Bronchial epithelial cell (primary cell): ENCODE results near the gene ACTL6B. TPM values are rescaled to one million over a fixed set of nuclear protein-coding genes. Genes with fewer than 3 reads are reported as not detected.
"Not testable (repeated sequence)": the region's sequence is repeated elsewhere in the genome, so short reads cannot be mapped to it uniquely, and the experiment has no call there.

Experiments
- DNase-seq: peaks from one replicate; pipeline ENCODE4 v3.0.0-alpha.2; 2010; ENCODE audit warnings: low read depth
- FAIRE-seq: peaks from 2 replicates; lab custom pipeline; 2011; peaks lifted over from hg19 to GRCh38; lab: Jason Lieb, UNC
- H3K27me3 ChIP-seq: 2 replicates; pipeline ENCODE4 v1.5.1; 2011; ENCODE audit warnings: low read length; ENCODE audit not compliant: control insufficient read depth, insufficient read depth
- H3K36me3 ChIP-seq: 2 replicates; pipeline ENCODE4 v1.5.1; 2011; ENCODE audit warnings: low read length; ENCODE audit not compliant: control insufficient read depth, insufficient read depth
- H3K4me3 ChIP-seq: 2 replicates; pipeline ENCODE4 v1.5.1; 2011; ENCODE audit warnings: mild to moderate bottlenecking, low read depth, low read length, control low read depth
- CTCF ChIP-seq: IDR thresholded peaks from 2 replicates; pipeline ENCODE4 v1.5.1; 2011; ENCODE audit warnings: mild to moderate bottlenecking, moderate library complexity, low read length, control low read depth, inconsistent platforms; ENCODE audit not compliant: insufficient read depth, severe bottlenecking
- total RNA-seq: library from RNA; depleted of rRNA; stranded (reverse); fragments of >200 nt; gene quantifications from 2 replicates; pipeline ENCODE4 v1.2.1, GENCODE V29; 2014

ACTL6B gene
- total RNA-seq, 1 donor from 2014 or later, result not detected

DNA sequence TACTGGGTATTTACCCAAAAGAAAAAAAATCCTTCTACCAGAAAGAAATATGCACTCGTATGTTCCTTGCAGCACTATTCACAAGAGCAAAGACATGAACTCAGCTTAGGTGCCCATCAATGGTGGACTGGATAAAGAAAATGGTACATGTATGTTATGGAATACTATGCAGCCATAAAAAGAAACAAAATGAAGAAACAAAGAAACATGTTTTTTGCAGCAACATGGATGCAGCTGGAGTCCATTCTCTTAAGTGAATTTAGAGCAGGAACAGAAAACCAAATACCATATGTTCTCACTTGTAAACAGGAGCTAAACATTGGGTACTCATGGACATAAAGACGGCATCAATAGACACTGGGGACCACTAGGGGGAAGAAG lies 11.8 kb upstream of the ACTL6B start:
- no peaks in the 10 kb centered on the region for H3K27me3 ChIP-seq
- H3K36me3 ChIP-seq, result no peaks in the 10 kb centered on the region
- no peak overlapping the region for H3K4me3 ChIP-seq
- FAIRE-seq, result no peak
- DNase-seq, result no peak
- TF ChIP-seq CTCF, result no peak

DNA sequence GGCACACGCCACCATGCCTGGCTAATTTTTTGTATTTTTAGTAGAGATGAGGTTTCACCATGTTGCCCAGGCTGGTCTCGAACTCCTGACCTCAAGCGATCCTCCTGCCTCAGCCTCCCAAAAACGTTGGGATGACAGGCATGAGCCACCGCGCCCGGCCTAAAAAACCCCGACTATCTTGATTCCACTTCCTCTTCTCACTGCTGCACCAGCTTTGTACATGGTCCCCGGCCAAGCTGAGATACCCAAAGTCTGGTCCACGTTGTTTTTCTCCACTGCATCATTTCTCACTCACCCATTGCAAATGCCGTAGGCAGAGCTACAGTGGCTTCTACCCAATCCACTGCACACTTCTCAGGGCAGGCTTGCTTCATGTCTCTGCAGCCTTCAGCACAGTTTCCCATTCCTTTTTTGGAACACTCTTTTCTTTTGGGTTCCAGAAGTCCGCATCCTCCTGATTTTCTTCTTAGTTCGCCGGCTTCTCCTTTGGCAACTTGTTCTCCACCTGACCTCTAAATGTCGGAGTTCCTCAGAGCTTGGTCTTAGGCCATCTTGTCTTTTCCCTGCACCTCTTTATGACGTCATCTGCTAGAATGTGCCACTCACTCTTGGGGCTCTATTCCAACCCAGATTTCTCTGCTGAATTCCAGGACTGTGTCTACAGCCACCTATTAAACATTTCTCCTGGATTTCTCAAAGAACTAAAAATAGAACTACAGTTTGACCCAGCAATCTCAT lies 11.3 kb upstream of the ACTL6B start:
- Histone ChIP-seq H3K27me3 (no peaks in the 10 kb centered on the region), H3K4me3 (no peak overlapping the region), H3K36me3 (no peaks in the 10 kb centered on the region)
- no peak for TF ChIP-seq CTCF
- FAIRE-seq, result no peak
- no peak for DNase-seq

DNA sequence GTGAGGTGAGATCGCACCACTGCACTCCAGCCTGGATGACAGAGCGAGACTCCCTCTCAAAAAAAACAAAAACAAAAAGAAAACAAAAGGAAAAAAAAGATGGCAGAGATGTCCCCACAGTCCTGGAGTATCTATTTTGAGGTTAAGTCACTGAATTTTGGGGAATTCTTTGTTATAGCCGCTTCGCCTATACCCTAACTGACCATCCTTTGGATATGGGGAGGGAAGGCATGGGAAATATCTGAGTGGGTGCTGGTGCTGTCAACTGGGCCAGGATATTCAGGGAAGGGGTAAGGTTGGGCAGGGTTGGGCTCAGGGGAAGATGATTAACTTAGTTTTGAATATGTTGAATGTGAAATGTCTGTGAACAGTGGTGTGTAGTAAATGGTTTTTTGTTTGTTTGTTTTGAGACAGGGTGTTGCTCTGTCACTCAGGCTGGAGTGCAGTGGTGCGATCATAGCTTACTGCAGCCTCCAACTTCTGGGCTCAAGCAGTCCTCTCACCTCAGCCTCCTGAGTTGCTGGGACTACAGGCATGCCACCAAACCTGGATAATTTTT lies 9.0 kb upstream of the ACTL6B start:
- FAIRE-seq, result no peak
- TF ChIP-seq CTCF, result no peak
- Histone ChIP-seq H3K4me3 (no peak overlapping the region), H3K27me3 (no peaks in the 10 kb centered on the region), H3K36me3 (no peaks in the 10 kb centered on the region)
- no peak for DNase-seq

DNA sequence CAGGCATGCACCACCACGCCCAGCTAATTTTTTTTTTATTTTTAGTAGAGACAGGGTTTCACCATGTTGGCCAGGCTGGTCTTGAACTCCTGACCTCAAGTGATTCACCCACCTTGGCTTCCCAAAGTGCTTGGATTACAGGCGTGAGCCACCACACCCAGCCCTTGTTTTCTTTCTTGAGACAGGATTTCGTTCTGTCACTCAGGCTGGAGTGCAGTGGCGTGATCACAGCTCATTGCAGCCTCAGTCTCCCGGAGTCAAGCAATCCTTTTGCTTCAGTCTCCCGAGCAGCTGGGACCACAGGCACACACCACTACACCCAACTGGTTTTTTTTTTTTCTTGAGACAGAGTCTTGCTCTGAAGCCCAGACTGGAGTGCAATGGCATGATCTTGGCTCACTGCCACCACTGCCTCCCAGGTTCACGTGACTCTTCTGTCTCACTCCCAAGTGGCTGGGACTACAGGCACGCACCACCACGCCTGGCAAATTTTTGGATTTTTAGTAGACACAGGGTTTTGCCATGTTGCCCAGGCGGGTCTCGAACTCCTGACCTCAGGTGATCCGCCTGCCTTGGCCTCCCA lies 6.0 kb upstream of the ACTL6B start:
- H3K36me3 ChIP-seq, DNase-seq, H3K4me3 ChIP-seq, H3K27me3 ChIP-seq, FAIRE-seq: not testable (repeated sequence)

DNA sequence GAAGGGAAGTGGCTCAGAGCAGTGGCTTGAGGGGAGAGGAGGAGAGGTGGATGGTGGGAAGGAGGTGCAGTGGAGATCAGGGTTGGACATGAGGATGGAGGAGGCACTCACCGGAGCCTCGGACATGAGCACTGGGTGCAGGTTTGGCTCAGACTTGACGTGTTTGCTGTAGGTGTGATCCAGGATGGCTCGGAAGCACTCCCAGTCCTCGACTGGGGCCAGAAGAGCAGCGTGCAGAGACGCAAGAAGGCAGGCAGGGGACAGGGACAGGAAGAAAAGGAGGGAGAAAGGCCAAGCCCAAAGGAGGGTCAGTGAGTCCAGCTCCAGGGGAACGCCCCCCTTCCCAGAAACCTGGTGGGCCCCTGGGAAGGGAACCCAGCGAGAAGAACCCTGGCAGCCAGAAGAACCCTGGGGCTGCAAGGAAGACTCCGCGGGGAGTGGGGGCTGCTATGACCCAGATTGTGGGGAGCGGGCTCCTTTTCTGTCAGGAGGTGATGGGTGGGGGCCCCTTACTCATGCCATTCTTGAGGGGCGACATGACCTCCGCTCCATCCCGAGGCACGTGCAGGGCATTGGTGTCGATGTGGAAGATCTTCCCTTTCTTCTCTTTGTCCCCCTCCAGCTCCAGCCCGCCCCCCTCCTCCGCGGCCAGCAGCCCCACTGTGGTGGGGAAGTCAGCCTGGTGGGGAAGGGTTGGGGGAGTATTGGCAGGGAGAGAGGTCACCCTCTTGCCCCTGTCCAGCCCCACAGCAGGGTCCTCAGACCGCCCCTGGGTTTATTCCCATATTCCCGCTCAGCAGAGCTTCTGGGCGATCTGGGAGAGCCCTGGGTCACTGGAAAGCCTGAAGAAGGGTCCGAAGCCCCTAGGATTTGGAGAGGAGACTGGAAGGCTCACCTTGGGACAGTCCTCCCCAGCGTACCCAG lies 1.1 kb downstream of the ACTL6B start:
- H3K36me3 ChIP-seq, result no peaks in the 10 kb centered on the region
- no peak for DNase-seq
- peaks cover 8% of the 10 kb centered on the region for H3K27me3 ChIP-seq
- no peak for FAIRE-seq
- TF ChIP-seq CTCF, result no peak
- no peak overlapping the region for H3K4me3 ChIP-seq
